Skeletal muscle tissue (tissue), 4 donors: ENCODE data around the gene SLC37A3. TPM values are rescaled to one million over a fixed set of nuclear protein-coding genes. Genes with fewer than 3 reads are reported as not detected.

ENCODE experiments used
- H3K27ac ChIP-seq: one replicate; pipeline ENCODE4 v1.7.0; 2013; ENCODE audit warnings: mild to moderate bottlenecking, low read depth, low read length, inconsistent platforms
- H3K27me3 ChIP-seq, 3 donors: one replicate each; pipeline ENCODE4 v1.7.0; 2013; ENCODE audit warnings: low read length in 3 of 3; ENCODE audit not compliant: control insufficient read depth in 3 of 3, insufficient read depth in 3 of 3
- H3K36me3 ChIP-seq, 3 donors: one replicate each; pipeline ENCODE4 v1.7.0; 2013; ENCODE audit warnings: low read length in 3 of 3; ENCODE audit not compliant: control insufficient read depth in 3 of 3, insufficient read depth in 3 of 3
- H3K4me1 ChIP-seq, 3 donors: one replicate each; pipeline ENCODE4 v1.7.0; 2013; ENCODE audit warnings: low read length in 3 of 3, mild to moderate bottlenecking in 3 of 3; ENCODE audit not compliant: control insufficient read depth in 3 of 3, insufficient read depth in 3 of 3
- H3K4me3 ChIP-seq, 3 donors: one replicate each; pipeline ENCODE4 v1.7.0; 2013; ENCODE audit warnings: low read length in 3 of 3
- H3K9ac ChIP-seq, 3 donors: one replicate each; pipeline ENCODE4 v1.7.0; 2013; ENCODE audit warnings: low read length in 3 of 3, mild to moderate bottlenecking in 3 of 3, moderate library complexity in 2 of 3, low read depth in 1 of 3
- H3K9me3 ChIP-seq, 3 donors: one replicate each; pipeline ENCODE4 v1.7.0; 2013; ENCODE audit warnings: low read length in 3 of 3; ENCODE audit not compliant: control insufficient read depth in 3 of 3
- total RNA-seq: library from RNA; depleted of rRNA; stranded (reverse); fragments of >200 nt; gene quantifications from one replicate; pipeline ENCODE4 v1.2.3, GENCODE V29; 2014
- donor health status: Osteomylitis.

Gene SLC37A3
- total RNA-seq = 73.6 TPM

GRCh38 chr7:140397784-140398750 lies at the start of gene SLC37A3:
TSS of gene SLC37A3 (minus strand) at chr7:140398530. CDS start at chr7:140382526, 16,004 bp downstream.
- peak within 1 kb of the TSS; percentile 83 to 89 (median 86) for H3K9ac ChIP-seq
- H3K27me3 ChIP-seq = peaks cover 0 to 12% (median 0%) of the 10 kb centered on the region in 3 donors
- H3K9me3 ChIP-seq = no peaks in the 10 kb centered on the region
- peak within 1 kb of the TSS; percentile 74 for H3K27ac ChIP-seq
- H3K36me3 ChIP-seq = no peaks in the 10 kb centered on the region
- H3K4me1 ChIP-seq = peaks cover 0 to 2% (median 0%) of the 10 kb centered on the region in 3 donors
- peak within 1 kb of the TSS; percentile 79 to 96 (median 81) for H3K4me3 ChIP-seq

GRCh38 chr7:140447841-140448240 lies 49.5 kb upstream of the SLC37A3 start:
- H3K36me3 ChIP-seq = peaks cover 2 to 4% (median 4%) of the 10 kb centered on the region in 3 donors

GRCh38 chr7:140446467-140446866 lies 48.1 kb upstream of the SLC37A3 start:
- Histone ChIP-seq H3K27ac (no peak overlapping the region), H3K4me3 (no peak overlapping the region), H3K36me3 (peaks cover 0 to 4% (median 2%) of the 10 kb centered on the region in 3 donors), H3K9ac (no peak overlapping the region), H3K27me3 (no peaks in the 10 kb centered on the region), H3K4me1 (no peaks in the 10 kb centered on the region), H3K9me3 (no peaks in the 10 kb centered on the region)

More at GRCh38 chr7:140447841-140448240, 49.5 kb upstream of the SLC37A3 start:
- no peaks in the 10 kb centered on the region for H3K9me3 ChIP-seq
- H3K27ac ChIP-seq = no peak overlapping the region
- no peaks in the 10 kb centered on the region for H3K27me3 ChIP-seq
- no peak overlapping the region for H3K4me3 ChIP-seq
- no peaks in the 10 kb centered on the region for H3K4me1 ChIP-seq
- H3K9ac ChIP-seq = no peak overlapping the region

GRCh38 chr7:140441519-140441918 lies 43.2 kb upstream of the SLC37A3 start:
- H3K4me3 ChIP-seq = no peak overlapping the region
- no peaks in the 10 kb centered on the region for H3K4me1 ChIP-seq
- H3K36me3 ChIP-seq = no peaks in the 10 kb centered on the region
- no peaks in the 10 kb centered on the region for H3K27me3 ChIP-seq
- H3K27ac ChIP-seq = no peak overlapping the region
- no peaks in the 10 kb centered on the region for H3K9me3 ChIP-seq
- no peak overlapping the region for H3K9ac ChIP-seq

GRCh38 chr7:140440593-140440992 lies 42.3 kb upstream of the SLC37A3 start:
- Histone ChIP-seq H3K9ac (no peak overlapping the region), H3K36me3 (no peaks in the 10 kb centered on the region), H3K4me3 (no peak overlapping the region), H3K4me1 (no peaks in the 10 kb centered on the region), H3K9me3 (no peaks in the 10 kb centered on the region), H3K27ac (no peak overlapping the region), H3K27me3 (peaks cover 0 to 4% (median 0%) of the 10 kb centered on the region in 3 donors)

GRCh38 chr7:140439359-140439758 lies 41.0 kb upstream of the SLC37A3 start:
- H3K36me3 ChIP-seq = no peaks in the 10 kb centered on the region
- no peaks in the 10 kb centered on the region for H3K9me3 ChIP-seq
- H3K9ac ChIP-seq = no peak overlapping the region

GRCh38 chr7:140435252-140435895 lies 37.0 kb upstream of the SLC37A3 start:
- Histone ChIP-seq H3K9ac (peak overlapping the region in 1 of 3 donors; percentile 25), H3K27ac (no peak overlapping the region), H3K9me3 (no peaks in the 10 kb centered on the region), H3K36me3 (no peaks in the 10 kb centered on the region), H3K27me3 (peaks cover 0 to 9% (median 0%) of the 10 kb centered on the region in 3 donors), H3K4me1 (no peaks in the 10 kb centered on the region), H3K4me3 (no peak overlapping the region)

More at GRCh38 chr7:140439359-140439758, 41.0 kb upstream of the SLC37A3 start:
- Histone ChIP-seq H3K4me1 (no peaks in the 10 kb centered on the region), H3K27me3 (peaks cover 0 to 9% (median 0%) of the 10 kb centered on the region in 3 donors), H3K27ac (no peak overlapping the region), H3K4me3 (no peak overlapping the region)

GRCh38 chr7:140433396-140433795 lies 35.1 kb upstream of the SLC37A3 start:
- H3K27ac ChIP-seq = no peak overlapping the region
- no peak overlapping the region for H3K4me3 ChIP-seq
- H3K9ac ChIP-seq = no peak overlapping the region
- no peaks in the 10 kb centered on the region for H3K4me1 ChIP-seq
- H3K27me3 ChIP-seq = peaks cover 0 to 13% (median 0%) of the 10 kb centered on the region in 3 donors
- H3K9me3 ChIP-seq = no peaks in the 10 kb centered on the region
- no peaks in the 10 kb centered on the region for H3K36me3 ChIP-seq

- Histone ChIP-seq H3K27ac (no peak overlapping the region), H3K4me3 (no peak overlapping the region), H3K9ac (no peak overlapping the region), H3K9me3 (no peaks in the 10 kb centered on the region), H3K27me3 (peaks cover 0 to 4% (median 0%) of the 10 kb centered on the region in 3 donors), H3K36me3 (no peaks in the 10 kb centered on the region), H3K4me1 (no peaks in the 10 kb centered on the region)
Observed at GRCh38 chr7:140426130-140426529, 27.8 kb upstream of the SLC37A3 start.

GRCh38 chr7:140425718-140426117 lies 27.4 kb upstream of the SLC37A3 start:
- Histone ChIP-seq H3K36me3 (no peaks in the 10 kb centered on the region), H3K4me3 (no peak overlapping the region), H3K4me1 (no peaks in the 10 kb centered on the region), H3K9ac (no peak overlapping the region), H3K27ac (no peak overlapping the region), H3K27me3 (peaks cover 0 to 4% (median 0%) of the 10 kb centered on the region in 3 donors), H3K9me3 (no peaks in the 10 kb centered on the region)
